Stimulated activated CD8-positive, alpha-beta memory T cell treated with anti-CD3 and anti-CD28 coated beads, Interleukin-4, amount 100 ng/mL, for 24 hours (primary cell): ENCODE results near the gene CUL4A.
A peak's percentile ranks its signal among the peaks of the same experiment; 100 is the strongest.
"Not testable (repeated sequence)": the region's sequence is repeated elsewhere in the genome, so short reads cannot be mapped to it uniquely, and the experiment has no call there.

Source experiments
- DNase-seq: peaks from one replicate; pipeline ENCODE4 v3.0.0-alpha.2; 2020; ENCODE audit warnings: low read depth

CUL4A gene

GRCh38 chr13:113292021-113292862 is 82.8 kb downstream of the CUL4A start:
- no peak for DNase-seq

GRCh38 chr13:113293686-113294085 is 84.3 kb downstream of the CUL4A start:
- DNase-seq: no peak

- no peak for DNase-seq
Measured at GRCh38 chr13:113295776-113296175, 86.4 kb downstream of the CUL4A start.

GRCh38 chr13:113296823-113297369 is 87.5 kb downstream of the CUL4A start, which contains the start of gene LAMP1:
Gene LAMP1 (plus strand): TSS chr13:113297239. CDS start chr13:113297435, 196 bp downstream.
- DNase-seq: peak; percentile 99

- peak; percentile 33 for DNase-seq
Measured at GRCh38 chr13:113297370-113298042, 88.1 kb downstream of the CUL4A start.

DNA sequence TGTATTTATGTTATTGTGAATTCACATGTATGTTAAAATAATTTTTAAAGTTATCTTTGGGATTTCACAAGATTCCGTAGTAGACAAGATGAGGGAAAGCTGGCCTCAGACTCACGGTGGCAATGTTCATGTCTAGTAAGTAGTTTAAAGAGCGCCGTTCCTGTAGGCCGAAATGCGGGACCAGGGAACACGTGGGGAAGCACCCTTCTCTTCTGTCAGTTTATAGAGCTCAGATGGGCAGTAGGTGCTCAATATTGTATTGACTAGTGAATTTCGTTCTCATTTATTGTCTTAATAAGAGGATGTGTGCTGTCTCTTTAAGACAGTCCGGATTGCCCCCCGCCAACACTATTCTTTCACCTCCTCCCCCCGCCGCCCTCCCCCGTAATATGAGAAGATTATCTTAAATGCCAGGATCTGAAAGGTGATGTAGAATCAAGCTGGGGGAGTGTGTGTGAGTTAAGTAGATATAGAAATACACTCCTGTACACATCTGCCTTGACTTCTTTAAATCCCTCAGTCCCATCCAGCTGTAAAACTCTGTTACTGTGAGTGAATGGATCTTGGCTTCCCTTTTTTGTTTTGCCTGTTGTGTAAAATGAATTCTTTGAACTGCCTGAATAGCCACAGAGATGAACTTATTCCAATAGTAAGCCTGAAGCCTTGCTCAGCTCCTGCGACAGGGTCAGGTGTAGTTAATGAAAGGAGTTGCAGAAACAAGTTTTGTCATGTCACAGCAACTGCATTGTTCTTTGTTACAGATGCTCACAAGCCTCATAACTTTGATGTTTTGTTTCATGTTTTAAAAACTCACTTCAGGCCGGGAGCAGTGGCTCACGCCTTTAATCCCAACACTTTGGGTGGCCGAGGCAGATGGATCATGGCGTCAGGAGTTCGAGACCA is 88.9 kb downstream of the CUL4A start:
- no peak for DNase-seq

GRCh38 chr13:113299951-113300350 is 90.5 kb downstream of the CUL4A start:
- no peak for DNase-seq

- DNase-seq: no peak
Measured at GRCh38 chr13:113302986-113303385, 93.6 kb downstream of the CUL4A start.

DNA sequence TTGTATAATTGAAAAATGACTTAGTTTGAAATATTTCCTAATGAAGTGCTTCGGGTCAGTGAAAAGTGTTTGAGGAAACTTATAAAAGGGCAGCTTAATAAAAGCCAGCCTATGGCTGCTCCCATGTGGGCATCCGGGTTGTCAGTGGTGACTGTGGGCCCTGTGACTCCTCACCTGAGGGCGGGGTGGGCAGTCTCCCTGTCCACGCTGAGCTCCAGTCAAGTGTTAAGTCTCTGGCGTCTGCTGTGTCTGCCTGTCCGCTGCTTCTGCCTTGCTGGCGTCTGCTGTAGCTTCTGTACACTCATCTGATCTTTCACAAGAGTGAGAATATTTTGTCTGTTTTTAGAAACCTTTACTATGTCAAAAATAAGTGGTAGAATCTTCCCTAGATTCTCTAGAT is 94.7 kb downstream of the CUL4A start:
- DNase-seq: no peak

GRCh38 chr13:113305208-113305607 is 95.8 kb downstream of the CUL4A start:
- DNase-seq: no peak

- DNase-seq: no peak
Measured at GRCh38 chr13:113307491-113307890, 98.1 kb downstream of the CUL4A start.

- DNase-seq: no peak
Measured at GRCh38 chr13:113309473-113309872, 100.1 kb downstream of the CUL4A start.

GRCh38 chr13:113314112-113314511 is 104.7 kb downstream of the CUL4A start:
- DNase-seq: not testable (repeated sequence)

- not testable (repeated sequence) for DNase-seq
Measured at GRCh38 chr13:113314895-113315470, 105.6 kb downstream of the CUL4A start.

- DNase-seq: no peak
Measured at GRCh38 chr13:113315992-113316391, 106.6 kb downstream of the CUL4A start.
